ENCODE results near the gene PUM2.
A peak's percentile ranks its signal among the peaks of the same experiment; 100 is the strongest.

Gene PUM2

DNA sequence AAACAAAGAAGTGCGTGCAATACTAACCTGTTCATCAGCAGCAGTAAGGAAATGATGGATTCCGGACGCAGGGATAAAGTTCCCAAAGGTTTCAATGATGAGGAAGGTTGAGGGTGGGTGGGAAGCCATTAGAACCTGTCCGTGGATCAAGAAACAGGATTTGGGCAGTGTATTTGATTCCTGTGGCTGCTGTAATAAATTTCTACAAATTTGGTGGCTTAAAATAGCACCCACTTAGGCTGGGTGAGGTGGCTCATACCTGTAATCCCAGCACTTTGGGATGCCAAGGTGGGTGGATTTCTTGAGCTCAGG, 120.6 kb downstream of the PUM2 start:
- Histone ChIP-seq H3K36me3 (ENCODE audit: control insufficient read depth, insufficient read depth, low read length) (no peaks in the 10 kb centered on the region), H3K27ac (ENCODE audit: low read depth, low read length) (no peak overlapping the region), H3K9me3 (ENCODE audit: control insufficient read depth, insufficient read depth, low read length) (no peaks in the 10 kb centered on the region), H3K27me3 (ENCODE audit: control insufficient read depth, insufficient read depth, low read length) (peaks cover 8% of the 10 kb centered on the region), H3K4me1 (ENCODE audit: control insufficient read depth, insufficient read depth, low read length) (peaks cover 10% of the 10 kb centered on the region; the same call in 1 of the 2 replicates), H3K9ac (ENCODE audit: low read depth, low read length) (no peak overlapping the region), H3K4me3 (ENCODE audit: low read depth, low read length) (no peak overlapping the region)

DNA sequence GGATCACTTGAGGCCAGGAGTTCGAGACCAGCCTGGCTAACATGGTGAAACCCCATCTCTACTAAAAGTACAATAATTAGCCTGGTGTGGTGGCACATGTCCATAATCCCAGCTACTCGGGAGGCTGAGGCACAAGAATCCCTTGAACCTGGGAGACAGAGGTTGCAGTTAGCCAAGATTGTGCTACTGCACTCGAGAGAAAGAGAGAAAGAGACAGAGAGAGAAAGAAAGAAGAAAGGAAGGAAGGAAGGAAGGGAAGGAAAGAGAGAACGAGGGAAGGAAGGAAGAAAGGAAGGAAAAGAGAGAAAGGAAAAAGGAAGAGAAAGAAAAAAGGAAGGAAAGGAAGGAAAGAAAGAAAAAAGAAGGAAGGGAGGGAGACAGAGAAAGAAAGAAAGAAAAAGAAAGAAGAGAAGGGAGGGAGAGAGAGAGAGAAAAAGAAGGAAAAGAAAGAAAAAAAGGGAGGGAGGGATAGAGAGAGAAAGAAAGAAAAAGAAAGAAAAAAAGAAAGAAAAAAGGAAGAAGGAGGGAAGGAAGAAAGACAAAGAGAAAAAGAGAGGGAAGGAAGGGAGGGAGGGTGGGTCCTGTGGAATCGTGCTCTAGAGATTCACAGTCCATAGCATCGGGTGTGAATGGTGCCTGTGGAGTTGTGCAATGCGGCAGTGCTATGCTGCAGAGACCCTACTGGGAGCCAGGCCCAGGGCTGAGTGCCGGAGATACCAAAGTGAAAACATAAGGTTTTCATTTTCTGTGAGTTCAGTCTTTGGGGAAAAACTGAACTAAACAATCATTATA, 121.1 kb downstream of the PUM2 start:
- Histone ChIP-seq H3K27ac (ENCODE audit: low read depth, low read length) (no peak overlapping the region), H3K4me1 (ENCODE audit: control insufficient read depth, insufficient read depth, low read length) (peaks cover 10% of the 10 kb centered on the region; the same call in 1 of the 2 replicates), H3K4me3 (ENCODE audit: low read depth, low read length) (no peak overlapping the region), H3K27me3 (ENCODE audit: control insufficient read depth, insufficient read depth, low read length) (peaks cover 8% of the 10 kb centered on the region), H3K9ac (ENCODE audit: low read depth, low read length) (no peak overlapping the region), H3K36me3 (ENCODE audit: control insufficient read depth, insufficient read depth, low read length) (no peaks in the 10 kb centered on the region), H3K9me3 (ENCODE audit: control insufficient read depth, insufficient read depth, low read length) (no peaks in the 10 kb centered on the region)

DNA sequence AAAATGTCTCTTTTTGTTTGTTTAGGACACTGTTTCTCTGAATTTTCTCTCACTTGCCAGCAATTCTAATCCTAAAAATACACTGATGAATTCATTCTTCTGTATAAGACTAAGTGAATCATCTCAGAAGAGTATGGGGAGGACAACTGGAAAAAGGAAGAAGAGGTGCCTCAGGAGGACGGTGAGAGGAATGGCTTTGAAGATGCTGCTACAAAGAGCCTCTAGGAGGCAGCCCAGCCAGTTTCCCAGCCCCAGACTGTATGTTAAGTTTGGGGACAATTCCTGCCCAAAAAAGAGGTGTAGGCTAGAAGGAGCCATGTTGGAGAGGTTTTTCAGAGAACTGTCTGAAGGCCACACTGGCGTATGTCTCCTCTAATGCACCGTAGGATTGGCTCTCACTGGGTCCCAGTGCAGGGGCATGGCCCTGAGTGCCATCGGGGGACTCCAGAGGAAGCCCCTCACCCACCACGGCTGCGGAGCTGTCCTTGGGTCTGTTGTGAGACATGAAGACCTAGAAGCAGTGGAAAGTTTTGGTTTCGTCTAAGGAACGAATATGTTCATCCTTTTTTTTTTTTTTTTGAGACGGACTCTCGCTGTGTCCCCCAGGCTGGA, 122.6 kb downstream of the PUM2 start:
- no peaks in the 10 kb centered on the region for H3K36me3 ChIP-seq (ENCODE audit: control insufficient read depth, insufficient read depth, low read length)
- H3K9ac ChIP-seq (ENCODE audit: low read depth, low read length) = no peak overlapping the region
- H3K27me3 ChIP-seq (ENCODE audit: control insufficient read depth, insufficient read depth, low read length) = peaks cover 9% of the 10 kb centered on the region
- no peak overlapping the region for H3K4me3 ChIP-seq (ENCODE audit: low read depth, low read length)
- H3K9me3 ChIP-seq (ENCODE audit: control insufficient read depth, insufficient read depth, low read length) = no peaks in the 10 kb centered on the region
- H3K27ac ChIP-seq (ENCODE audit: low read depth, low read length) = no peak overlapping the region
- peaks cover 12% of the 10 kb centered on the region for H3K4me1 ChIP-seq (ENCODE audit: control insufficient read depth, insufficient read depth, low read length)

DNA sequence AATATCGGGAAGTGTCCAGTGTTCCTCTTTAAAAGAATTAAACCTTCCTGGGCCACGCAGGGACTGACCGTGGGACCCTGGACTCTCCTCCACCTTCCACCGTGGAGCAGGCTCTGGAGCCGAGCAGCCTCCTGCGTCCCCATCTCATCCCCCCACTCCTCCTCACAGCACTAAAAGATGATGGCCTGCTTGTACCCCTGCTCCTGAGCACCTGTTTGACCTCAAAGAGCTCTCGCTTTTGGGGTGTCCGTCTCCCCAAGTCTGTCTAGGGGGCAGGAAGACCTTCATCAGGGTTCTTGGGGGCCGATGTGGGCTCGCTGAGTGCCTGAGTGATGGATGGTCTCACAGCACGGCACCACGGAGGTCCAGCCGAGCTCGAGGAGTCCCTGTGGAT, 124.5 kb downstream of the PUM2 start:
- Histone ChIP-seq H3K4me1 (ENCODE audit: control insufficient read depth, insufficient read depth, low read length) (peaks cover 20% of the 10 kb centered on the region), H3K9ac (ENCODE audit: low read depth, low read length) (no peak overlapping the region), H3K27ac (ENCODE audit: low read depth, low read length) (no peak overlapping the region)

DNA sequence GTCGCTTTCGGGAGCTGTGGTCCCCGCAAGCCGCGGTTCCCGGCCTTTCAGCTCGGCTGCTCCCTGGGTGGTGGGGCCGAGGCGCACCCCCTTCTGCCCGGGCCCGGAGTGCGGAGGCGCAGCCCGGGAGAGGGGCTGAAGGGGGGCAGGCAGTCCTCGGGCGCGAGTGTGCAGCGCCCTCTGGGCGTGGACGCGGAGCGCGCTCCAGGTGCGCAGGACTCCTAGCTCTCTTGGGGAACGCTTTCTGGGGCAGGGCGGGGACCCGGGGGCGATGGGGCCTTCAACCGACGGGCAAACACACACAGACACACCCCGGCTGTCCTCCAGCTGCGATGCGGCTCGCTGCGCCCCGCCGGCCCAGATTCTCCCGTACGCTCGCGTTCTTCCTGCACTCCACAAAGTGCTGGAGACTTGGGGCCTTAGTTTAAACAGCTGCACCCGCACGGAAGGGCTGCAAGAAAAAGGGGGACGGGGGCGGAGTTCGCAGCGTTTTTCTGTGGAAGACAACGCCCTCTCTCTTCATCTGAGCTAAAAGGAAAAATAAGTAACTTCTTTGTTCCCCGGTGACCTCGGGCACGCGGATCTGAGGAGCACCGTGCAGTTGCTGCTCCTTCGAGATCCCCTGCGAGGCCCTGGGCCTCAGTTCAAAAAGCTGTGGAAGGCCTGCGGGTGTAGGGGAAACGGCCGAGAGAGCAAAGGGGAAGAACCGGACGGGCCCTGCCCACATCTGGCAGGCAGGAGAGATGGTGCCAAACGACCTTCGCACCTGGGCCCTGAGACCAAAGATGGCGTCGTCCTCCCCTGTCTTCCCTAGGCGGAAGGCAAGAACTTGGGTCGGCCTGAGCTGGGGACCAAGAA, 125.1 kb downstream of the PUM2 start:
- H3K4me3 ChIP-seq (ENCODE audit: low read depth, low read length) = peak overlapping the region; percentile 76
- H3K36me3 ChIP-seq (ENCODE audit: control insufficient read depth, insufficient read depth, low read length) = 0 out of 2 replicates have a peak, but pooled peaks cover 2% of the 10 kb centered on the region
- H3K9ac ChIP-seq (ENCODE audit: low read depth, low read length) = peak overlapping the region; percentile 54; the same call in 1 of the 2 replicates
- H3K27ac ChIP-seq (ENCODE audit: low read depth, low read length) = peak overlapping the region; percentile 51
- H3K9me3 ChIP-seq (ENCODE audit: control insufficient read depth, insufficient read depth, low read length) = no peaks in the 10 kb centered on the region
- H3K27me3 ChIP-seq (ENCODE audit: control insufficient read depth, insufficient read depth, low read length) = peaks cover 11% of the 10 kb centered on the region
- peaks cover 25% of the 10 kb centered on the region for H3K4me1 ChIP-seq (ENCODE audit: control insufficient read depth, insufficient read depth, low read length)

More for the DNA sequence above, 124.5 kb downstream of the PUM2 start:
- Histone ChIP-seq H3K36me3 (ENCODE audit: control insufficient read depth, insufficient read depth, low read length) (no peaks in the 10 kb centered on the region), H3K9me3 (ENCODE audit: control insufficient read depth, insufficient read depth, low read length) (no peaks in the 10 kb centered on the region), H3K4me3 (ENCODE audit: low read depth, low read length) (no peak overlapping the region), H3K27me3 (ENCODE audit: control insufficient read depth, insufficient read depth, low read length) (peaks cover 11% of the 10 kb centered on the region)

DNA sequence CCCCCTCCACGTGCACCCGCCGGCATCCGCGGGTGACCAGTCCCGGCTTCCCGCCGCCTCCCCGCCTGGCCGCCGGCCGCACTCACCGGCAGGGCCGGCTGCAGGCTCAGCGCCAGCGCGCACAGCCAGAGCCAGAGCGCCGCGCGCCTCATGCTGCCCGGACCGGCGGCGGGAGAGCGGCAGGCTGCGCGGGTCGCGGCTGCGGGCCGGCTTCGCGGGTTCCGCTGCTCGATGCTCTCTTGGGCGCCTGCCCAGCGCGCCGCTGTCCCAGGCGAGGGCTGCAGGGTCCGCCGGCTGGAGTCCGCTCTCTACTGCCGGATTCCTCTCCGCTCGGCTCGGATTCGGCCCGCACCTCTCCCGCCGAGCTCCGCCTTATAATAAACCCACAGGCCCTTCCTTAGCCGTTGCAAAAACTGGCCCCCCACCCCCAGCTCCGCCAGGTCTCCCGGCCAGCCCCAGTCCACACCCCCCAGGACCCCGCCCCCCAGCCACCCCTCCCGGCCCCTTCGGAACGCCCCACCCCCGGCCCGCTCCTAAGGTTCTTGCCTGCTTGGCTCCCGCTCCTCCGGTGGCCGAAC, 125.8 kb downstream of the PUM2 start, which contains the start of gene SDC1:
Gene SDC1, minus strand, starts transcription at position 415 of the 578 bp plus-strand sequence. Its CDS starts 263 bp downstream, at position 152.
- Histone ChIP-seq H3K9me3 (ENCODE audit: control insufficient read depth, insufficient read depth, low read length) (no peaks in the 10 kb centered on the region), H3K4me3 (ENCODE audit: low read depth, low read length) (peak within 1 kb of the TSS; percentile 76), H3K27me3 (ENCODE audit: control insufficient read depth, insufficient read depth, low read length) (peaks cover 11% of the 10 kb centered on the region), H3K9ac (ENCODE audit: low read depth, low read length) (peak within 1 kb of the TSS; percentile 61), H3K4me1 (ENCODE audit: control insufficient read depth, insufficient read depth, low read length) (peaks cover 25% of the 10 kb centered on the region), H3K27ac (ENCODE audit: low read depth, low read length) (peak within 1 kb of the TSS; percentile 60), H3K36me3 (ENCODE audit: control insufficient read depth, insufficient read depth, low read length) (peaks cover 3% of the 10 kb centered on the region; the same call in 1 of the 2 replicates)

DNA sequence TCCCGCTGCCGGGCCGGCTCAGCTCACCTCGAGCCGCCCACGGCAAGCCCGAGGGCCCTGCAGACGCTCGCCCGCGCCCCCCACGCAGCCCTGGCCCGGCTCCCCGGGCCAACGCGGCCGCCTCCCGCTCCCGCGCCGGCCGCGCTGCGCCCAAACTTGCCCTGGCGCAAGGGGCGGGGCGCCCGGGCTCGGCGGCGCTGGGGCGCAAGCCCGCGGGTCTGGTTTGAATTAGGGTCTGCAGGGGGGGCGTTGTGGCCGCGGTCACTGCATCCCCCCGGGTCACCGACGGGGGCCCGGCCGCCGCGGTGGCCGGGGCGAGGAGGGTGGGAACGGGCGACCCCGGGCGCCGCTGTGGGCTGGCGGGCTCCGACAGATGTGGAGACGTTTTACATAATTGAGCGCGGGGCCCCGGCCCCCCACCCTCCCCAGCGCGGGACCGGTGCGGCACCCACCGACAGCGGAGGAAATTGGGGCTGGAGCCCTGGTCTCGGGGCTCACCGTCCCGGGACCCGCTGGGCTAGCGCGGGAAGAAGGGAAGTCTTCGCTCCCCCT, 126.4 kb downstream of the PUM2 start:
- Histone ChIP-seq H3K9me3 (ENCODE audit: control insufficient read depth, insufficient read depth, low read length) (no peaks in the 10 kb centered on the region), H3K36me3 (ENCODE audit: control insufficient read depth, insufficient read depth, low read length) (peaks cover 7% of the 10 kb centered on the region; the same call in 1 of the 2 replicates), H3K9ac (ENCODE audit: low read depth, low read length) (peak overlapping the region; percentile 61), H3K4me3 (ENCODE audit: low read depth, low read length) (peak overlapping the region; percentile 76), H3K27ac (ENCODE audit: low read depth, low read length) (peak overlapping the region; percentile 60), H3K27me3 (ENCODE audit: control insufficient read depth, insufficient read depth, low read length) (peaks cover 11% of the 10 kb centered on the region), H3K4me1 (ENCODE audit: control insufficient read depth, insufficient read depth, low read length) (peaks cover 25% of the 10 kb centered on the region)

DNA sequence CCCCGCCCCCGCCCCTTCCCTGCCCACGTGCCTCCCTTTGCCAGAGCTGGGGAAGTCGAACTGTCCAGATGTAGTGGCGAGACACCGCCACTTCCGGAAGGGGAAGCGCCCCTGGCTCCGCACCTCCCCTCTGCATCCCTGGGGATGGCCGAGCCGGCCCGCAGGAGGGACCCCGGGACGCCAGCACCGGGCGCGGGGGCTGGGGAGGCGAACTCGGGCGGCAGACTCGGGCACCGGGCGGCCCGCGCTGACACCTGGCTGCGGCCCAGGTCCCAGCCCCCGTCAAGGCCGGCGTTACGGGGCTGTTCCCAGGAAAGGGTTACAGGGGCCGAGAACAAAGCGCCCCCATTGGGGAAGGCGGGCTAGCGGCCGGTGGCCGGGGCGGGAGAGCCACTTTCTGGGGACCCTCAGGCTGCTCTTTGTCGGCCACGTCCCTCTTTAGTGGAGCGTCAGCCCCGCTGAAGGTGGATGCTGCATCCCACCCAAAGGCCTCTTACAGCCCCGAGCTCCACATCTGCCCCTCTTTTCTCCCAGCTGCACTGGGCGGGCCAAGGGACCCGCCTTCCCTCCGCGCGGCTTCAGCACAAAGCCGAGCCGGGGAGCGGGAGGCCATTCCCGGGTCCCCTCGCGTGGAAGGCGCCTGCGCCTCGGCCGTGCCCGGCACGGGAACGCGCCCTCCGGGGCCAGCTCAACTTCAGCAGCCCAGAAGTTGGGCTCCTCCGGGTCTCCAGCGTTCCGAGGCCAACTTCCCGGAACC, 127.1 kb downstream of the PUM2 start:
- H3K27me3 ChIP-seq (ENCODE audit: control insufficient read depth, insufficient read depth, low read length) = peaks cover 11% of the 10 kb centered on the region
- H3K9me3 ChIP-seq (ENCODE audit: control insufficient read depth, insufficient read depth, low read length) = no peaks in the 10 kb centered on the region
- H3K36me3 ChIP-seq (ENCODE audit: control insufficient read depth, insufficient read depth, low read length) = peaks cover 7% of the 10 kb centered on the region; the same call in 1 of the 2 replicates
- H3K9ac ChIP-seq (ENCODE audit: low read depth, low read length) = peak overlapping the region; percentile 61
- peaks cover 25% of the 10 kb centered on the region for H3K4me1 ChIP-seq (ENCODE audit: control insufficient read depth, insufficient read depth, low read length)
- peak overlapping the region; percentile 60 for H3K27ac ChIP-seq (ENCODE audit: low read depth, low read length)
- H3K4me3 ChIP-seq (ENCODE audit: low read depth, low read length) = peak overlapping the region; percentile 76

DNA sequence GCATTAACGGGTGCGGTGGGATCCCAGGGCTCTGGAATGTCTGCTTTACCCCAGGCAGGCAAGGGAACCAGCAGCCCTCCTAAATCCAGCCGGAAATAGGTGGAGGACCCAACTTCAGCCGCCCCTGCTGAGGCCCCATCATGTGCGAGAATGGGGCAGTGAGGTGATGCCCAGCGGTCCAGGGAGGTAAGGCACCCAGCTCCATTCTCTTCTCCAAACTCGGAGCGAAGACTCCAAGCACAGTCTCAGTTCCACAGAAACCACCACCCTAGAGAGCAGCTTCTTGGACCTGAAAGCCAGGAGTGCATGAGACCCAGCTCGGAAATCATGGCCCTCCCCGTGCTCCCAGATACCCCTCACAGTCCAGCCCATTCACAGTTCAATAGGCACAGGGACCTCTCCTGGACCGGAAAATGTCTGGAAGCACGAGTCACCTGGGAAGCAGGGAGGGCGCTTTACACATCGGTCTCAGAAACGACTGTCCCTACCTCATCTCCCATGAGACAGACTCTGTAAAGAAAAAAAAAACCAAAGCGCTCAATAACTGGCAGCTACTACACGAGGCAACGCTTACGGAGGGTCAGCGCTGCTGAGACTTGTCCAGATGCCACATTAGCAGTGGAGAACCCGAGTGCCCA, 127.8 kb downstream of the PUM2 start:
- H3K4me3 ChIP-seq (ENCODE audit: low read depth, low read length) = peak overlapping the region; percentile 76
- H3K9ac ChIP-seq (ENCODE audit: low read depth, low read length) = peak overlapping the region; percentile 61; the same call in 1 of the 2 replicates
- peaks cover 25% of the 10 kb centered on the region for H3K4me1 ChIP-seq (ENCODE audit: control insufficient read depth, insufficient read depth, low read length)
- H3K27me3 ChIP-seq (ENCODE audit: control insufficient read depth, insufficient read depth, low read length) = peaks cover 11% of the 10 kb centered on the region
- no peaks in the 10 kb centered on the region for H3K9me3 ChIP-seq (ENCODE audit: control insufficient read depth, insufficient read depth, low read length)
- H3K36me3 ChIP-seq (ENCODE audit: control insufficient read depth, insufficient read depth, low read length) = peaks cover 7% of the 10 kb centered on the region; the same call in 1 of the 2 replicates
- no peak overlapping the region for H3K27ac ChIP-seq (ENCODE audit: low read depth, low read length)

Measured in HUES48 (cell line).